Loucy (cell line): ENCODE measurements around the gene RPS6KB2.

Source experiments
- H2AFZ ChIP-seq: fragments of 200-600 bp; sonication (generic); 2 replicates; pipeline ENCODE4 v1.6.0; 2016; ENCODE audit warnings: antibody characterized with exemption, mild to moderate bottlenecking, low read length, moderate library complexity
- H3F3A ChIP-seq: fragments of 200-600 bp; 2 replicates; pipeline ENCODE4 v1.6.0; 2016; ENCODE audit warnings: antibody characterized with exemption, low read depth, mild to moderate bottlenecking
- H3K27me3 ChIP-seq: fragments of 200-600 bp; sonication (generic); 2 replicates; pipeline ENCODE4 v1.6.1; 2014; ENCODE audit warnings: low read length, mild to moderate bottlenecking; ENCODE audit not compliant: insufficient read depth, poor library complexity, severe bottlenecking
- H3K36me3 ChIP-seq: fragments of 200-600 bp; sonication (generic); 2 replicates; pipeline ENCODE4 v1.6.1; 2016; ENCODE audit warnings: low read length; ENCODE audit not compliant: insufficient read depth
- H3K4me1 ChIP-seq: fragments of 200-600 bp; sonication (generic); 2 replicates; pipeline ENCODE4 v1.5.1; 2014; ENCODE audit warnings: low read length, mild to moderate bottlenecking; ENCODE audit not compliant: insufficient read depth, poor library complexity, severe bottlenecking
- H3K4me2 ChIP-seq: fragments of 200-600 bp; sonication (generic); 2 replicates; pipeline ENCODE4 v1.6.0; 2014; ENCODE audit warnings: antibody characterized with exemption, low read length, low read depth, mild to moderate bottlenecking; ENCODE audit not compliant: poor library complexity, severe bottlenecking
- H3K4me3 ChIP-seq: fragments of 200-600 bp; sonication (generic); 2 replicates; pipeline ENCODE4 v1.5.1; 2014; ENCODE audit warnings: low read length, mild to moderate bottlenecking, mixed read lengths; ENCODE audit not compliant: poor library complexity, severe bottlenecking
- H3K79me2 ChIP-seq: fragments of 200-600 bp; sonication (generic); 2 replicates; pipeline ENCODE4 v1.6.1; 2014; ENCODE audit warnings: low read length; ENCODE audit not compliant: insufficient read depth
- H3K9ac ChIP-seq: fragments of 200-600 bp; sonication (generic); 2 replicates; pipeline ENCODE4 v1.6.0; 2014; ENCODE audit warnings: mild to moderate bottlenecking, low read depth, low read length, moderate library complexity; ENCODE audit not compliant: poor library complexity, severe bottlenecking
- H3K9me2 ChIP-seq: fragments of 200-600 bp; sonication (generic); replicated peaks from 2 replicates; pipeline ENCODE4 v1.6.1; 2016; ENCODE audit warnings: low read depth, low read length, mixed read lengths
- H3K9me3 ChIP-seq: fragments of 200-600 bp; sonication (generic); 2 replicates; pipeline ENCODE4 v1.6.1; 2014; ENCODE audit warnings: mild to moderate bottlenecking, antibody characterized with exemption, low read length, low read depth; ENCODE audit not compliant: insufficient read depth
- H4K20me1 ChIP-seq: fragments of 200-600 bp; sonication (generic); 2 replicates; pipeline ENCODE4 v1.6.0; 2014; ENCODE audit warnings: antibody characterized with exemption, low read length, mild to moderate bottlenecking; ENCODE audit not compliant: insufficient read depth, poor library complexity, severe bottlenecking
- CTCF ChIP-seq: fragments of 200-600 bp; sonication (generic); conservative IDR thresholded peaks from 2 replicates; pipeline ENCODE4 v1.5.1; 2014; ENCODE audit warnings: mild to moderate bottlenecking, antibody characterized with exemption, low read length
- EZH2phosphoT487 ChIP-seq: fragments of 200-600 bp; IDR thresholded peaks from 2 replicates; pipeline ENCODE4 v1.6.1; 2018; ENCODE audit warnings: antibody characterized with exemption, mild to moderate bottlenecking, moderate library complexity, borderline replicate concordance

Gene RPS6KB2

GRCh38 chr11:67390947-67391303, 37.4 kb upstream of the RPS6KB2 start:
- Histone ChIP-seq H3K9ac (peak overlapping the region; percentile 91), H3K36me3 (no peaks in the 10 kb centered on the region; the same call in 1 of the 2 replicates), H2AFZ (peak overlapping the region; percentile 82), H3K9me2 (no peaks in the 10 kb centered on the region), H3F3A (peaks cover 3% of the 10 kb centered on the region; the same call in 1 of the 2 replicates), H3K9me3 (no peaks in the 10 kb centered on the region), H3K27me3 (no peaks in the 10 kb centered on the region), H3K4me2 (peak overlapping the region; percentile 98), H3K4me1 (peaks cover 20% of the 10 kb centered on the region), H3K4me3 (peak overlapping the region; percentile 97), H3K79me2 (peaks cover 50% of the 10 kb centered on the region; the same call in 1 of the 2 replicates), H4K20me1 (peaks cover 15% of the 10 kb centered on the region)
- no peak for TF ChIP-seq CTCF
- no peak for TF ChIP-seq EZH2phosphoT487

DNA sequence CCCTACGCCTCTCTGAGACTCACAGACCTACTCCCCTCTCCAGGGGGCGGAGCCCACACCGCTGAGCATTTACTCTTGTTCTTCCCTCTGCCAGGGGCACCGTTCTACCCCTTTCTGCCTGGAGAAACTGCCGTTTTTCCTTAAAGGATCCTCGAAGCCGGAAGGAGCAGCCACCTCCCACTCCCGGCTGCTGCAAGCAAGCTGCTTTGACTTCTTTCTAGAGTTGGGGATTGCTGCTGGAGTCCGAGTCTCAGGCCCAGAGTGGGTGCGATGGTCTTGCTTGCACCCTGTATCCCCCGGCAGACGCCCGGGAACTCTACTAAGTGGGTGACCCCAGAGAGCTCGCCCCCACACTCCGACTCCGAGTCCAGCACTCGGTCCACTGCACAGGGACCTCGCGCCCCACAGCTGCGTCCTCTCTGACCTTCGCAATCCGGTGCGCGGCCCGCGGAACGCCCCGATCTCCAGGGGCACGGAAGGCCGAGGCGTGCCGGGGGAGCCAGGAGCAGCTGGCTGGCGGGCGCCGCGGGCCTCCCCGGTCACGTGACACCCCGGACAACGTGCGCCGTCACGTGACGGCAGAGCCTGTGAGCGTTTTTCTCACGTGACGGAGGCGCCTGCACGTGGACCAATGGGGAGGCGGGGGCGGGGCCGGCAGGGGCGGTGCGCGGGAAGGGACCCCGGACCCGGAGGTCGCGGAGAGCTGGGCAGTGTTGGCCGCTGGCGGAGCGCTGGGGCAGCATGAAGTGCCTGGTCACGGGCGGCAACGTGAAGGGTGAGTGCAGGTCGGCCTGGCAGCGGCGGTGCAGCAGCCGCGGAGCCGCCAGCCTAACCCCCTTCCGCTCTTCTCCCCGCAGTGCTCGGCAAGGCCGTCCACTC, 36.8 kb upstream of the RPS6KB2 start, which contains the start of gene RAD9A:
RAD9A (plus strand) TSS at position 683 of the 879 bp plus-strand sequence; CDS start at position 742, 59 bp downstream.
- Histone ChIP-seq H3F3A (peaks cover 3% of the 10 kb centered on the region; the same call in 1 of the 2 replicates), H3K4me2 (peak within 1 kb of the TSS; percentile 98), H3K4me3 (peak within 1 kb of the TSS; percentile 97), H3K9ac (peak within 1 kb of the TSS; percentile 91), H3K9me3 (no peaks in the 10 kb centered on the region), H3K79me2 (peaks cover 56% of the 10 kb centered on the region; the same call in 1 of the 2 replicates), H3K9me2 (no peaks in the 10 kb centered on the region), H2AFZ (peak within 1 kb of the TSS; percentile 82), H3K4me1 (peaks cover 26% of the 10 kb centered on the region), H3K27me3 (no peaks in the 10 kb centered on the region), H4K20me1 (peaks cover 21% of the 10 kb centered on the region), H3K36me3 (no peaks in the 10 kb centered on the region; the same call in 1 of the 2 replicates)
- no peak for TF ChIP-seq CTCF
- TF ChIP-seq EZH2phosphoT487: no peak

GRCh38 chr11:67392183-67392715, 36.0 kb upstream of the RPS6KB2 start:
- peaks cover 33% of the 10 kb centered on the region for H3K4me1 ChIP-seq
- TF ChIP-seq EZH2phosphoT487: no peak
- no peak for TF ChIP-seq CTCF
- H2AFZ ChIP-seq: peak overlapping the region; percentile 31; the same call in 1 of the 2 replicates
- peaks cover 3% of the 10 kb centered on the region; the same call in 1 of the 2 replicates for H3F3A ChIP-seq
- H3K4me2 ChIP-seq: peak overlapping the region; percentile 98
- peaks cover under 1% of the 10 kb centered on the region; the same call in 1 of the 2 replicates for H3K36me3 ChIP-seq
- H3K9ac ChIP-seq: peak overlapping the region; percentile 91
- no peaks in the 10 kb centered on the region for H3K9me3 ChIP-seq
- H4K20me1 ChIP-seq: peaks cover 28% of the 10 kb centered on the region
- H3K4me3 ChIP-seq: peak overlapping the region; percentile 97
- no peaks in the 10 kb centered on the region for H3K27me3 ChIP-seq
- peaks cover 63% of the 10 kb centered on the region; the same call in 1 of the 2 replicates for H3K79me2 ChIP-seq
- no peaks in the 10 kb centered on the region for H3K9me2 ChIP-seq
